A549 (cell line): ENCODE measurements around the gene FADS1.

Source experiments
- HOXA7 ChIP-seq: fragments of 250-450 bp; sonication (Bioruptor Pico); IDR thresholded peaks from 2 replicates; pipeline ENCODE4 v1.5.0; 2020; ENCODE audit warnings: mild to moderate bottlenecking, moderate library complexity
- SREBF2 ChIP-seq: fragments of 450-650 bp; IDR thresholded peaks from 2 replicates; pipeline ENCODE4 v1.6.1; 2014; ENCODE audit warnings: mild to moderate bottlenecking, moderate library complexity
- TF ChIP-seq, protein P1 (sequence below): fragments of >200 bp; sonication (Bioruptor Twin); formaldehyde crosslinking; IDR thresholded peaks from 3 replicates; pipeline ENCODE4 v1.5.1; 2016

DNA sequence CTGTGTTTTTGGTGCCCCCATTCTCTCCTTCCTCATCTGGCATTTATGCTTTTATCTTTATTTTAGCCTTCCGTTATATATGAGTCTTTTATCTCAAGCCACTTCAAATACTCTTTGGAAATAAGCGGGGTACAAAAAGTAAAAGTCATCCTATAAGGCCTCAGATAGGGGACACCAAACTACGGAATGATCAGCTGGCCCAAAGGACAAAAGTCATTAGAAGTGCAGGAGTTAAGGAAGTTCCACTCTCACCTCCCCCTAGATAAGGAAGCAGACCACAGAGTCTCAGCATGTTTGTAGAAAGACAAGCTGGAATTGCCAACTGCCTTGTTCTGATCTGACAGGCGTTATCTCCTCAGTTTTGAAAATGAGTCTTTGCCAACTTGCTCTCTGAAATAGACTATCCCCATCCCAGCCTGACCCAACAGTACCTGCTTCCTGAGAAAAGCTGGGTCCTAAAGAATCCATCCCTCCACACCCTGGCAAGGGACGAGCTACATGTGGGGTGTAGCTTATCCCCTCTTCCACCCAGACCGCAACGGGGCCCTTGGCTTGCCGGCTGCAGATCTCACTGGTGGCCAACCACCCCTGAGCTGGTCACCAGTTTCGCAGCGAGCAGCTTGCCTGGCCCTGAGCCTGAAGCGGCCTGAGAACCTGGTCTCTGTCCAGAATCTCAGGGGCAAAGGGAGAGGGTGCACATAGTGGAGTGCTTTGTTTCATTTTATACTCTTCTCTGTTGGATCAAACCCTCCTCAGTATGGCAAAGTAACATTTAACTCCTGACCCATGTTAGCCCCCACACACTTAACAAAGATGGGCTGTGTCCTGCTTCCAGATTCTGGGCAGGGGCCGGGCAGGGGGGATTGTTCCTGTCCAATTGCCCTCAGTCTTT lies 25.1 kb upstream of the FADS1 start:
- TF ChIP-seq SREBF2 (no peak), HOXA7 (no peak)
- TF ChIP-seq, protein P1, sequence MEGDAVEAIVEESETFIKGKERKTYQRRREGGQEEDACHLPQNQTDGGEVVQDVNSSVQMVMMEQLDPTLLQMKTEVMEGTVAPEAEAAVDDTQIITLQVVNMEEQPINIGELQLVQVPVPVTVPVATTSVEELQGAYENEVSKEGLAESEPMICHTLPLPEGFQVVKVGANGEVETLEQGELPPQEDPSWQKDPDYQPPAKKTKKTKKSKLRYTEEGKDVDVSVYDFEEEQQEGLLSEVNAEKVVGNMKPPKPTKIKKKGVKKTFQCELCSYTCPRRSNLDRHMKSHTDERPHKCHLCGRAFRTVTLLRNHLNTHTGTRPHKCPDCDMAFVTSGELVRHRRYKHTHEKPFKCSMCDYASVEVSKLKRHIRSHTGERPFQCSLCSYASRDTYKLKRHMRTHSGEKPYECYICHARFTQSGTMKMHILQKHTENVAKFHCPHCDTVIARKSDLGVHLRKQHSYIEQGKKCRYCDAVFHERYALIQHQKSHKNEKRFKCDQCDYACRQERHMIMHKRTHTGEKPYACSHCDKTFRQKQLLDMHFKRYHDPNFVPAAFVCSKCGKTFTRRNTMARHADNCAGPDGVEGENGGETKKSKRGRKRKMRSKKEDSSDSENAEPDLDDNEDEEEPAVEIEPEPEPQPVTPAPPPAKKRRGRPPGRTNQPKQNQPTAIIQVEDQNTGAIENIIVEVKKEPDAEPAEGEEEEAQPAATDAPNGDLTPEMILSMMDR = no peak
